Ureter (tissue), 1 donor: ENCODE data around the gene RBM12. TPM values are rescaled to one million over a fixed set of nuclear protein-coding genes. Genes with fewer than 3 reads are reported as not detected.

Source experiments
- DNase-seq: peaks from one replicate; pipeline ENCODE4 v3.0.0-alpha.2; 2020; ENCODE audit warnings: low spot score
- total RNA-seq: library from RNA; stranded (reverse); gene quantifications from one replicate; pipeline ENCODE4 v1.2.4, GENCODE V29; 2023
- donor health status: DM: yes; HTN: yes; CAD: no.

RBM12 gene
- total RNA-seq, 1 donor from 2014 or later = 133 TPM

DNA sequence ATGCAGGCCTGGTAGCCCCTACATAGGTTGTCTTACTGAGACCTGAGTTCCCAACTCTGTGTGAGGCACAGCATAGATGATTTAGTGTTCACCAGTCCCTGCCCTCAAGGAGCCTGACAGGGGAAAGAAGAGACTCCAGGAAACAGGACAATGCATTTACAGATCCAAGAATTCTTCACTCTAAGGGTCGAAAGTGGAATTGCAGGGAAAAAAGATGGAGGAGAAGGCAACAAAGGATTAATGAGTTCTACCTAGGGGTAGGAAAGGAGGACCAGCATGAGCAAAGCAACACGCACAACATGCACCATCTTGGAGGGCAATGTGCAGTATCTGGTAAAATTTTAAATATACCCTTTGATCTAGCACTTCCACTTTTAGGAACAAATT is 43.1 kb downstream of the RBM12 start:
- no peak for DNase-seq

GRCh38 chr20:35620818-35621559 is 43.7 kb downstream of the RBM12 start:
- DNase-seq = no peak

- DNase-seq = peak; percentile 88
Observed at GRCh38 chr20:35619196-35620095, 45.3 kb downstream of the RBM12 start.

DNA sequence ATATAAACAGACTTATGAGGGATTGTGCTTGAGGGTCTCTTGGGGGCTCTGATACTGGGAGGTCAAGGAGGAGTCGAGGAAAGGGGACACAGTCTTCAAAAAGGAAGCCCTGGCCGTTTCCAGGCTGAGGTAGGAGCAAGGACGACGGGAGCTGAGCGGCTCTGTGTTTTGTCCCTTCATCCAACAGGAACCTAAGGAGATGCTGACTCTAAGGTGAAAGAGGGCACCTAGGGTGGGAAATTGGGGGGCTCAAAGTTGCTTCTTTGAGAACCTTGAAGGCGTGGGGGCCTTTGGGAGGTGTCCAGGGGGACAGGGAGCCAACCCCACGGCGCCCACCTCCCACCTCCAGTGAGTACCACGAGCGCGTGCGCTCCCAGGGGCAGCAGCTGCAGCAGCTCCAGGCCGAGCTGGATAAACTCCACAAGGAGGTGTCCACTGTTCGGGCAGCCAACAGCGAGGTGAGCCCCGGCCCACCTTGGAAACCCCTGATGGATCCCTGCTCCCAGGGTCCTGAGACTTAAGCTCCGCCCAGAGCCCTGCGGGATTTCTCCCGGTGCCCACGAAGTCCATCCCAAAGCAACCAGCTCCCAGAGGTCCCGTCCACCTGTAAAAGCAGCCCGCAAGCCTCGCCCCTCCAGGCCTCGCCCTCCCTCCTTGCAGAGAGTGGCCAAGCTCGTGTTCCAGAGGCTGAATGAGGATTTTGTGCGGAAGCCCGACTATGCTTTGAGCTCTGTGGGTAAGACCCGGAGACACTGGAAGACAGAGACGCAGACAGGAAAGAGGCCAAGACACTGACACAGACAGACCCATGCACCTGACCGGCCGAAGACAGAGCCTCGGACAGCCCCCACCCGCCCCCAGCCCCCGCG is 46.2 kb downstream of the RBM12 start:
- DNase-seq = no peak

DNA sequence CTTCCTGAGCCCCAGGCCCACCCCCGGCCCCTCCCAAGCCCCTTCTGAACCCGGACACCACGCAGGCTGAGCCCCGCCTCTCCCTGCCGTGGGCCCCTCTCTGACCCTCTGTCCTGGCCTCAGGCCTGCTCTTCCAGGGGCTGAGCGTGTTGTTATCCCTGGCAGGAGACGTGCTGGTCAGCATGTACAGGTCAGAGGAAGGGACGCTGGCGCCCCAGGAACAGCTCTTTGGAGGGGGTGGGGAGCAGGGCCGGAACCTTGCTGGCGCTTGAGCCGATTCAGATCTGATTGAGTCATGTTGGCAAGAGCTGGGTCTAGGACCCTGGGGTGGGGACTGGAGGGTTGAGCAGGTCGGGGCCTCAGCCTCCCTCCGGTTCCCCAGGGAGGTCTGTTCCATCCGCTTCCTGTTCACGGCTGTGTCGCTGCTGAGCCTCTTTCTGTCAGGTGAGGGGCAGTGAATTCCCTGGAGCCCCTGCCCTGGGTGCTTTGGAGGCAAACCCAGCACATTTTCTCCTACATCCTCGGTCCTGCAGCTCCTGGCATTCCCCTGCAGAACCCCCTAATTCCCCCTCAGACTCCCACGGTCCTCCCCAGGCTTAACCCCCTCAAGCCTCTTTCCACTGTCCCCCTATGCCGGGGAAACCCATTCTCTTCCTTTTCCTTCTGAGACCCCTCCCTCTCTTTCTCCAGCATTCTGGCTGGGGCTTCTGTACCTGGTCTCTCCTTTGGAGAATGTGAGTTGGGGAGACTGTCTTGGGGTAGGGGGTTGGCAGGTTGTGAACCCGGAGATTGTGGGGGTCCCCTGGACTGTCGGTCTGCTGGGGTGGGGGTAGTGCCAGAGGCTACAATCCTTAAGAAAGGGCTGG is 47.1 kb downstream of the RBM12 start:
- peak; percentile 77 for DNase-seq

DNA sequence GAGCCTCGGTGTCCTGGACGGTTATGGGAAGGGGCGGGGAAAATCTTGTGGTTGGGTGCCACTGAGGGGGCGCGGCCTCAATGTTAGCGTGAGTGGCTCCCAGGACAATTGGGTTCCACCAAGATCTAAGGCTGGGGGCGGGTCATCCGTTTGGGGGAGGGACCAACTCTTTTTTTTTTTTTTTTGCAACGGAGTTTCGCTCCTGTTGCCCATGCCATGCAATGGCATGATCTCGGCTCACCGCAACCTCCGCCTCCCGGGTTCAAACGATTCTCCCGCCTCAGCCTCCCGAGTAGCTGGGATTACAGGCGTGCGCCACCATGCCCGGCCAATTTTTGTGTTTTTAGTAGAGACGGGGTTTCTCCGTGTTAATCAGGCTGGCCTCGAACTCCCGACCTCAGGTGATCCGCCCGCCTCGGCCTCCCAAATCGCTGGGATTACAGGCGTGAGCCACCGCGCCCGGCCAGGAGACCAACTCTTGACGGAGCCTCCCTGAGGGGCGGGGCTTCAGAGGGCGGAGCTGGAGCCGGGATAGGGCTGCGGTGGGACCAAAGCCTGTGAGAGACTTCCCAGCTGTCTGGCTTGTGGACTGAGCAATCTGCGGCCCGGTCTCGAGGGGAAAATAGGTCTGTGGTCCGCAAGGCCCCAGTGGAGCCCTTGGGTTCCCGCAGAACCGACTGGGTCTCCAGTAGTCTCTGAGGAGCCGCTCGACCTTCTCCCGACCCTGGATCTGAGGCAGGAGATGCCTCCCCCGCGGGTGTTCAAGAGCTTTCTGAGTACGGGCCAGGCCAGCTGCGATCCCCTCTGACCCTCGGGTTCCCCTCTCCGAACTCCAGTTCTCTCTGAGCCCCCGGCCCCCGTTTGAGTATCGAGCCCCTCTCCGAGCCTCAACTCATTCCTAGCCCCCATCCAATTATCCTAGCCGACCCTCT is 48.0 kb downstream of the RBM12 start:
- DNase-seq = peak; percentile 92

- peak; percentile 100 for DNase-seq
Observed at GRCh38 chr20:35615667-35616464, 48.8 kb downstream of the RBM12 start, which contains the start of gene SPAG4. SPAG4 (plus strand) TSS chr20:35615829; CDS start chr20:35616004, 175 bp downstream.

- DNase-seq = no peak
Observed at GRCh38 chr20:35611482-35611881, 53.2 kb downstream of the RBM12 start.

- no peak for DNase-seq
Observed at GRCh38 chr20:35610833-35611427, 53.8 kb downstream of the RBM12 start.

GRCh38 chr20:35607003-35607735 is 57.5 kb downstream of the RBM12 start:
- peak; percentile 85 for DNase-seq

- DNase-seq = no peak
Observed at GRCh38 chr20:35606127-35606526, 58.6 kb downstream of the RBM12 start.

DNA sequence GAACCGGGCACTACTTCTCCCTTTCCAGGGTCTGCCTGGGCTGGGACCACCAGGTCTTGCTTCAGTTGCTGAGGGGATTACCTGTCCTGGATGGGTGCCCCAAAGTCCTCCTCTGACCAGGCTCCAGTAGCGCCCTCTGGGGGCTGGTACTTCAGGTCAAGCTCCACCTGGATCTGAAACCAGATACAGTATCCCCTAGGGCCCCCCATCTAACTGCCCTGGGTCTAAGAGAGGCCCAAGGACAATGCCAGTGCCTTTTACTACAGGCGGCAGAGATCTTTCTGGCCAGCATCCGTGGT is 60.3 kb downstream of the RBM12 start:
- no peak for DNase-seq

GRCh38 chr20:35603695-35604448 is 60.8 kb downstream of the RBM12 start:
- DNase-seq = no peak

GRCh38 chr20:35602851-35603495 is 61.7 kb downstream of the RBM12 start:
- DNase-seq = no peak

DNA sequence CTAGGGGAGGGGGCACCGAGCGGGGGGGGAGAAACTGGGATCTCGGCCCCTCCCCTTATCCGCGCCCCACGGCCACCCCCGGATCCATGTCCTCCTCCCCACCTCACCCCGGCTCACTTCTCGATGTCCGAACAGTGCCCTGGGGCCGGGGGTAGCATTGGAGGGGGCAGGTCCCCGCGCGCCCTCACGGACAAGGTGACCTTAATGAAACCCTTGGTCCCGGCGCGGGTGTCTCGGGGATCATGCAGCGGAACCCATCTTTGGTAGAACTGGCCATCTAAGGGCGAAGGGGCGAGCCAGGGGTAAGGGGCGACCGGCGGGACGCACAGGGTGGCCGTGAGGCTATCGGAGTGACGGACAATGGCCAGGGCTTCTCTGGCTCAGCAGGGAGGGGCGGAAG is 62.7 kb downstream of the RBM12 start:
- DNase-seq = no peak
